Upper lobe of right lung (tissue), 1 donor: ENCODE results near the gene EGFL8. TPM values are rescaled to one million over a fixed set of nuclear protein-coding genes. Genes with fewer than 3 reads are reported as not detected.

ENCODE experiments used
- ATAC-seq: fragments of 200-7000 bp; cut with Tn5 transposase; one replicate; pipeline ENCODE4 v1.9.1; 2020; ENCODE audit warnings: mild to moderate bottlenecking, moderate library complexity
- DNase-seq: peaks from one replicate; pipeline ENCODE4 v3.0.0-alpha.2; 2020
- H3K27ac ChIP-seq: fragments of 200-600 bp; one replicate; pipeline ENCODE4 v1.8.0; 2022
- H3K27me3 ChIP-seq: fragments of 200-600 bp; one replicate; pipeline ENCODE4 v1.8.0; 2022; ENCODE audit warnings: mild to moderate bottlenecking
- H3K36me3 ChIP-seq: fragments of 200-600 bp; one replicate; pipeline ENCODE4 v1.8.0; 2022
- H3K4me1 ChIP-seq: fragments of 200-600 bp; one replicate; pipeline ENCODE4 v1.8.0; 2022
- H3K4me3 ChIP-seq: fragments of 200-600 bp; one replicate; pipeline ENCODE4 v1.8.0; 2022; ENCODE audit warnings: mild to moderate bottlenecking
- H3K9me3 ChIP-seq: fragments of 200-600 bp; one replicate; pipeline ENCODE4 v1.8.0; 2022
- intact Hi-C: fragments of 100-400 bp; cut with DNase I; formaldehyde crosslinking; loops from one replicate; pipeline ENCODE4 v1.11.0; 2022
- total RNA-seq: library from RNA; stranded (reverse); fragmentation: NEBNext Ultra II Directional; extraction: Animal tissue kit (Norgen Biotek cat#: 25700); gene quantifications from one replicate; pipeline ENCODE4 v1.2.1, GENCODE V29; 2021
- TF ChIP-seq, protein P1 (sequence below): fragments of 200-600 bp; IDR thresholded peaks from one replicate; pipeline ENCODE4 v1.8.0; 2022; ENCODE audit warnings: antibody characterized with exemption
- donor health status: DM: no; HTN: yes; CAD: no; lungs with severe emphysema.

EGFL8 gene
- total RNA-seq, 1 donor from 2014 or later: 14.5 TPM

DNA sequence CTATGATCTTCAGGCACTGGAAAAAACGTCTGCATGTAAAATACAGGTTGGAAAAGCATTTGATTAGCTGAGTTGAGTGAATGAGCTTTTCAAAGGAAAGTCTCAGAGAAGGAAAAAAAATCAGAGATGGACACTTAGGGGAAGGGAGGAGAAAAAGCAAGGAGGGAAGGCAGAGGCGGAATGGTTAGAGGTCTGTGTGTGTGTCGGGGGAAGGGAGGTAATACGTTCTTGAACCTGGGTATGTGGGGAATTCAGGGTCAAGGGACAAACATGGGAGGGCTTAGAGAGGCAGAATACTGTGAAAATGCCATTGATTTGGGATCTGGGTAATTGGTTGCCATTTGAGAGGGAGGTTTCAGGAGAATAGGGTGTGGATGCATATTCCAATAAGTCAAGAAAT, 17.7 kb upstream of the EGFL8 start:
- Histone ChIP-seq H3K36me3 (no peaks in the 10 kb centered on the region), H3K4me1 (no peaks in the 10 kb centered on the region), H3K9me3 (no peaks in the 10 kb centered on the region), H3K27me3 (peaks cover 27% of the 10 kb centered on the region), H3K4me3 (no peak overlapping the region), H3K27ac (no peak overlapping the region)
- intact Hi-C loops: no loop called here
- DNase-seq (no peak), ATAC-seq (no peak)
- TF ChIP-seq, protein P1, sequence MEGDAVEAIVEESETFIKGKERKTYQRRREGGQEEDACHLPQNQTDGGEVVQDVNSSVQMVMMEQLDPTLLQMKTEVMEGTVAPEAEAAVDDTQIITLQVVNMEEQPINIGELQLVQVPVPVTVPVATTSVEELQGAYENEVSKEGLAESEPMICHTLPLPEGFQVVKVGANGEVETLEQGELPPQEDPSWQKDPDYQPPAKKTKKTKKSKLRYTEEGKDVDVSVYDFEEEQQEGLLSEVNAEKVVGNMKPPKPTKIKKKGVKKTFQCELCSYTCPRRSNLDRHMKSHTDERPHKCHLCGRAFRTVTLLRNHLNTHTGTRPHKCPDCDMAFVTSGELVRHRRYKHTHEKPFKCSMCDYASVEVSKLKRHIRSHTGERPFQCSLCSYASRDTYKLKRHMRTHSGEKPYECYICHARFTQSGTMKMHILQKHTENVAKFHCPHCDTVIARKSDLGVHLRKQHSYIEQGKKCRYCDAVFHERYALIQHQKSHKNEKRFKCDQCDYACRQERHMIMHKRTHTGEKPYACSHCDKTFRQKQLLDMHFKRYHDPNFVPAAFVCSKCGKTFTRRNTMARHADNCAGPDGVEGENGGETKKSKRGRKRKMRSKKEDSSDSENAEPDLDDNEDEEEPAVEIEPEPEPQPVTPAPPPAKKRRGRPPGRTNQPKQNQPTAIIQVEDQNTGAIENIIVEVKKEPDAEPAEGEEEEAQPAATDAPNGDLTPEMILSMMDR: no peak

DNA sequence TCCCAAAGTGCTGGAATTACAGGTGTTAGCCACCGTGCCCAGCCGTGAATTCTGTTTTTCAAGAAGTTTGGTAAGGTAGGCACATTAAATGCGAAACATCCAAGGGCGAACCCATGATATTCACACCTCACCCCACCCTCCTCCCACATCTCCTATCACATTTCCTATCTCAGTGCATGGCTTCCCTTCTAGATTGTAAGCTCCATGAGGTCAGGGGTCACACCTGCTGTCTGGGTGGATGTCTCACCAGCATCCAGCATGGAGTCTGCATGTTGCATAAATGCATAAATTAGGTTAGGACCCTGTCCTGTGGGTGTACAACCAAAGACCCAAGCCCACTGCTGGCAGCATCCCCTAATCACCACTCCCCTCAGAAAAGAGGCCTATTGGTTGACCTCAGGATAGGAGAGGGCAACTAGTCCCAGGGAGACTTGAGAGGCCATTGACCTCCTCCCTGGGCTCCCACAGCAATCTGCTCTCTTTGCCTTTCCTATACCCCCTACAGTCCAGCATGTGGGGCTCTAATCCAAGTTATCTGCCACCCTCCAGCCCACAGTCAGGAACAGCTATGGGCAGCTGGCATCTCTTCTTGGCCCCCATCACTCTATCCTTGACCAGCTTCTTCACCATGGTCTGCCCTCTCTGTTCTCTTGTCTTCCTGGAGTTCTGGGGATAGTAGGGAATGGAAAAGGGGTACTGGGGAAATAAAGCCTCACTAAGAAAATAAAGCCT, 16.8 kb upstream of the EGFL8 start:
- no peak for ATAC-seq
- H3K27ac ChIP-seq: no peak overlapping the region
- no peak overlapping the region for H3K4me3 ChIP-seq
- DNase-seq: no peak
- TF ChIP-seq, protein P1: peak; percentile 7
- H3K27me3 ChIP-seq: peaks cover 27% of the 10 kb centered on the region
- peaks cover 6% of the 10 kb centered on the region for H3K4me1 ChIP-seq
- H3K36me3 ChIP-seq: no peaks in the 10 kb centered on the region
- intact Hi-C loops: no loop called here
- H3K9me3 ChIP-seq: no peaks in the 10 kb centered on the region

DNA sequence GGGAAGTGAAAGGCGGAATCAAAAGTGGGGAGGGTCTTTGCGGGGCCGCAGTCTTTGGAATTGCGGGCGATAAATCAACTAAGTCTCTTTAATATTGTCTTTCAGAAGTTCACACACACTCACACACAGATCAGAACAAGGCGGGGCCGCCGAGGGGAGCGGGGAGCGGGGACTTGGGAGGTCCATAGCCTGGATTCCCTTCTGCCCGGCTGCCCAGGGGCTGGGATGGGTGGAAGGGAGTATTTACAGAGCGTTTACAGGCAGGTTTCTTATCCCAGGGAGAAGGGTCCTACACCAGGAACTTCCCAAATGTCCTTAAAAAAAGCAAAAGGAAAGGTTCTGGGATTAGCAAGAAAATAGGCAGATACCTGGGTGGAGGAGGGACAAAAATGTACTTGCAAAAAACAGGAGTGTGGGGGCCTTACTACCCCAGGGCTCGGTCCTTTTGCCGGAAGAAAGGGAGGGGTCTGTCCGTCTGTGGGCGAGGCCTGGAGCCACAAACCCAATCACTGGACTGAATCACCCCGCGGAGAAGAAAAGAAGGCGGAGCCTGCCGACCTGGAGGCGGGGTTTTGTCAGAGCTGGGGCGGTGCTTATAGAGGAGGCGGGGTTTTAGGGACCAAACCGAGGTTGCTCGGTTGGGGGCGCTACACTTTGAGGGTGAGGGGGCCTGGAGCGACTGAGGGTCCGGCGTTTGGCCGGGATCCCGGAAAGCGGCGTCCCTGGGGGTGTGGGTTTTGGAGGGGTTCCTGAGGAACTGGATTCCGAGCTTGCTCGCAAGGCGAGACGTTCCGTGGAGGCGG, 15.9 kb upstream of the EGFL8 start:
- H3K9me3 ChIP-seq: no peaks in the 10 kb centered on the region
- TF ChIP-seq, protein P1: no peak
- intact Hi-C loops: no loop called here
- H3K36me3 ChIP-seq: no peaks in the 10 kb centered on the region
- peak overlapping the region; percentile 14 for H3K4me3 ChIP-seq
- ATAC-seq: peak; percentile 69
- no peak overlapping the region for H3K27ac ChIP-seq
- peaks cover 15% of the 10 kb centered on the region for H3K4me1 ChIP-seq
- peaks cover 27% of the 10 kb centered on the region for H3K27me3 ChIP-seq
- peak; percentile 83 for DNase-seq

DNA sequence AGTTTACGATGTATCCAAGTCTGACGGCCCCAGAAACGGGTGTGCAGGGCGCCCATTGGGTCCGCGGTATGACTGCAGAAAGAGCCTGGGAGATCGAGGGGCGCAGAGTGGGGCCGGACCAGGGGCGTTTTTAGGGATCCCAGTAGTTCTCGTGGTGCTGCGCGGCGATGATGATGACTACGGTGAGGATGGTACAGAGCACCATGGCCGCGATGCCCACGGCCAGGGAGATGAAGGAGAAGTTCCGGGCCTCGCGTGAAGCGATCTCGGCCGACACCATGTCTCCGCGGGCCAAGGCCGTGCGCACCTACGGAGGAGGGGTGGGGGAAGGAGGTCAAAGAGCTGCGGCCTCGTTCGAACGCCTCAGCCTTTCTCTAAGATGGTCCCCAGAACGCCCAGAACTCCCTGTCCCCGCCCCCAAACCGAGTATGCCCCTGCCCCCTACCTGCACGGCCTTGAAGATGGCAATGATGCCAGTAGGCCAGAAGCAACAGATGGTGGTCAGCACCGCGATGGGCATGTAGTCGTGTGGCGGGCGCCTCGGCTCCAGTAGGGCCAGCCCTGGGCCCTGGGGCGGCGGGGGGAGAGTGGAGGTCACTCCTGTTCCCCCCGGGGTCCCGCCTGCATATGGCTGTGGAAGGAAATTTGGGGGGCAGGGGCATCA, 15.2 kb upstream of the EGFL8 start:
- no peaks in the 10 kb centered on the region for H3K9me3 ChIP-seq
- H3K36me3 ChIP-seq: no peaks in the 10 kb centered on the region
- DNase-seq: no peak
- peak overlapping the region; percentile 14 for H3K4me3 ChIP-seq
- peaks cover 27% of the 10 kb centered on the region for H3K27me3 ChIP-seq
- intact Hi-C loops: no loop called here
- no peak for ATAC-seq
- no peak overlapping the region for H3K27ac ChIP-seq
- peaks cover 21% of the 10 kb centered on the region for H3K4me1 ChIP-seq
- TF ChIP-seq, protein P1: no peak

DNA sequence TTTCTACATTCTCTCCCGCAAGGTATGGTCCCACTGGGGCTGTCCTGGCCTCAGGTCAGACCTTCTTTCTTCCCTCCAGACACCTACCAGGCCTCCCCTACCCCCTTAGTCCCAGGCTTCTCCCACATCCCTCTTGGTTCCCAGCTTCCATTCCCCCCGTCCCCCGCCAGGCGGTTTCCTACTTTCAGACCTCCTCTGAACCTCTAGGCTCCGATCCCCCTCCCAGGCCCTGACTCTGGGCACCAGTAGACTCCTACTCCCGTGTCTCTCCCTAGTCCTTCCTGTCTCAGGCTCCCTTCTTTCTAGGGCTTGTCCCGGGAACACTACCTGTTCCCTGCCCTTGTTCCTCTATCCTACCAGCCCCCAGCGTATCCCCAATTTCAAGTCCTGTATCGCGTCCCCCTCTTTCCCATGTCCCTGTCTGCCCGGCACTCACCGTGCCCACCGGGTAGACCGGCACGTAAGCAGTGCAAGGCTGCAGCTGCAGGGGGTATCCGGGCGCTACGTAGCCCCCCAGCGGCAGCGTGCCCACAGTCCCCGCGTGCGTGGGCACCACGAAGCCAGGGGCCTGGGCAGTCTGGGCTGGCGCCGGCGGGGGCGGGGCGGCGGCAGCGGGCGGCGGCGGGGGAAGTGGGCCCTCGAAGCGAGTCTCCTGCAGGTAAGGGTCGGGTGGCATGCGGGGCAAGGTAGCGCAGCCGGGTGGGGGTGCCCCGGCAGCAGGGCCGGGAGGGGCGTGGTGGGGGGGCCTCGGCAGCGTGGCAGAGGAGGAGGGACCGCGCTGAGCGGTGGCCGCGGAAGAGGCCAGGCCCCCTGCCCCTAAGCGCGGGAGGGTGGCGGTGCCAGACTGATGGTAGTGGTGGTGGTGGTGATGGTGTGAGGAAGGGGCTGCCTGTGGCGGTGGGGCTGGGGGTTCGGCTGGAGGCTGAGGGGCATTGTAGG, 14.2 kb upstream of the EGFL8 start:
- DNase-seq: no peak
- no peaks in the 10 kb centered on the region for H3K9me3 ChIP-seq
- ATAC-seq: no peak
- peaks cover 27% of the 10 kb centered on the region for H3K27me3 ChIP-seq
- no peak overlapping the region for H3K27ac ChIP-seq
- no peaks in the 10 kb centered on the region for H3K36me3 ChIP-seq
- H3K4me3 ChIP-seq: no peak overlapping the region
- H3K4me1 ChIP-seq: peaks cover 28% of the 10 kb centered on the region
- TF ChIP-seq, protein P1: no peak
- intact Hi-C loops: no loop called here
